M059J (cell line): ENCODE results near the gene IFI27L1. TPM values are rescaled to one million over a fixed set of nuclear protein-coding genes. Genes with fewer than 3 reads are reported as not detected.

Experiments
- DNase-seq: peaks from one replicate; pipeline ENCODE4 v3.0.0-alpha.2; 2012; ENCODE audit warnings: low read depth
- total RNA-seq: library from RNA; depleted of rRNA; stranded (reverse); fragments of >200 nt; shearing (Covaris generic); gene quantifications from 2 replicates; pipeline ENCODE4 v1.2.3, GENCODE V29; 2014

Gene IFI27L1
- total RNA-seq, 1 experiment from 2014 or later: 18.7 TPM

DNA sequence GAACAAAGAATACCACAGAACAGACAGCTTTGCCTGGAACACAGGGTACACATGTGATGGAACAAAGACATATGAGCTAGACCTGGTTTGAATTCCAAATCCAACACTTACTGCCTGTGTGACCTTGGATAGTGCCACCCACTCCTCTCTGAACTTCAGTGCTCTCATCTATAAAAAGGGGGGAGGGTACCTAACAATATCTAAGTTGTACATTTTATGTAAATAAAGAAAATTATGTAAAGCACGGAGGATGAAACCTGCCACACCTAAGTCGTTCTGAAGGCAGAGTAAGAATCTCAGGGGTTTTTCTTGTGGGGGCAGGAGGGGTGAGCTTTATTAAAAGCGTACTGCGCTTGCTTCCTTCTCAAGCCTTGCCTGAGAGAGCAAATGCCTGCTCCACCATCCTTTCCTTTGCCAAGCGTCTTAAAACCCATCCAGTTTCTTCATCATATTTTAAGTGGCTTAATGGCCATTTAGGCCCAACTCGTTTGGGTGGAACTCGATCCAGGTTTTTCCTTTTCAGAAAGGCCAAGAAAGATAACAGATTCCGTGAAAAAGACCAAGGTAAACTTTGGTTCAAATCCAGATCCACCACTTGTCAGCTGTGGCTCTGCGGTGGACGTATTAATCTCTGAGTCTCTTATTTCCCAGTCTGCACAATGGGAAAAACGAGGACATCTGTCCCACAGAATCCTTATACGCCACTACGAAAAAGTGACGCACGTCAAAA is 1.1 kb upstream of the IFI27L1 start:
- peak; percentile 46 for DNase-seq

- no peak for DNase-seq
These were observed 293 bp downstream of the IFI27L1 start for GRCh38 chr14:94081386-94081820.

GRCh38 chr14:94087891-94088290 is 6.8 kb downstream of the IFI27L1 start:
- no peak for DNase-seq

DNA sequence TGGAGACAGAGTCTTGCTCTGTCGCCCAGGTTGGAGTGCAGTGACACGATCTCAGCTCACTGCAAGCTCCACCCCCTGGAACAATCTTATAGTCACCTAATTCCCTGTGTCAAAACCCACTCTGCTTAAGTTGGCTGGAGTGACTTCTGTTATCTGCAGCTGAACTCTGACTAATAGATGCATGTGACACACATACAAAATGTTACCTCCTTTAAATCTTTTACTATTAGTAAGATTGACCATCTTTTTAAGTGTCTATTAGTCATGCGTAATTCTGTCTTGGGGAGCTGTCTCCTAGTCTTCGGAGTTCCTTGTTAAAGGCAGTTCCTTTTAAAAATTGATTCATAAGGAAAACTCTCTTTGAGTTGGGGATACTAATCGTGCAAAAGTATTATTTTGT is 7.4 kb downstream of the IFI27L1 start:
- DNase-seq: peak; percentile 61

- DNase-seq: peak; percentile 46
These were observed 8.4 kb downstream of the IFI27L1 start for GRCh38 chr14:94089479-94089878.

GRCh38 chr14:94093418-94093817 is 12.3 kb downstream of the IFI27L1 start:
- no peak for DNase-seq

GRCh38 chr14:94097091-94097490 is 16.0 kb downstream of the IFI27L1 start:
- no peak for DNase-seq

DNA sequence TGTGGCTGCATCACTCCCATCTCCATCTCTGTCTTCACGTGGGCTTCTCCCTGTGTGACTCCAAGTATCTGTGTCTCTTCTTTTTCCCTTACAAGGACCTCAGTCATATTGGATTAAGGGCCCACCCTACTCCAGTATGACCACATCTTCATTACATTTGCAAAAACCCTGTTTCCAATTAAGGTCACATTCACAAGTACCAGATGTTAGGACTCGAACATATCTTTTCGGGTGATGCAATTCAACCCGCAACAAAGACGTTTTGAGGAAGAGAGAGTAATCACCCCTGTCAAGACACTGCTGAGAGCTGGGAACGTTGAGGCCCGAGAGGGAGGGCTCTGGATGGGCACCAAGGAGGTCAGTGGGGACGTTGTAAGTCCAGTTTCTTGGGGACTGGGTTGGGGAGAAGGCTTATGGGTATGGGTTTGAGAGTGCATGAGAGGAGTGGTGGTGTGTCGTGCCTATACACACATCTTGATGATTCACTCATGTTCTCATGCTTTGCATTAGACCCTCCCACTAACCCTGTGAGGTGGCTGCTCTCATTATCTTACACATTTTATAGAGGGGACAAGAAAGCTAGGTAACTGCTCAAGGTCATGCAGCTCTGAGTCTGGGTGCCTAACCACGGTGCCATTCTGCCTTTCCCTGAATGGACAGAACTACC is 17.3 kb downstream of the IFI27L1 start:
- no peak for DNase-seq

DNA sequence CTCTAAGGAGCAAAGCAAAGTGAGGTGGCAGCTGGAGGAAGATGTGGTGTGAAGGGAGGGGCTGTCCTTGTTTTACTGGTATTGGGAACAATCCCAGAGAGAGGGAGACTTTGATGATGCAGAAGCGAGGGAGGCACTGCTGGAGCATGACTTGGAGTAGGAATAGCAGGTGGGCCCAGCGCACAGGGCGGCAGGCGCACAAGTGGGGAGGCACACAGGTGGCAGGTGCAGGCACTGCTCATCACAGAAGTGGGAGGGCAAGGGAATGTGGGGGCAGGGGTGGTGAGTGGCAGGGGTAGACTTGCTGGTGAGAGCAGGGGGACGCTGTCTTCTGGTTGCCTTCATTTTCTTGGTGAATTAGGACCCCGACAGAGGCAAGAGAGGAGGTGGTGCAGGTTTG is 17.9 kb downstream of the IFI27L1 start:
- DNase-seq: no peak

DNA sequence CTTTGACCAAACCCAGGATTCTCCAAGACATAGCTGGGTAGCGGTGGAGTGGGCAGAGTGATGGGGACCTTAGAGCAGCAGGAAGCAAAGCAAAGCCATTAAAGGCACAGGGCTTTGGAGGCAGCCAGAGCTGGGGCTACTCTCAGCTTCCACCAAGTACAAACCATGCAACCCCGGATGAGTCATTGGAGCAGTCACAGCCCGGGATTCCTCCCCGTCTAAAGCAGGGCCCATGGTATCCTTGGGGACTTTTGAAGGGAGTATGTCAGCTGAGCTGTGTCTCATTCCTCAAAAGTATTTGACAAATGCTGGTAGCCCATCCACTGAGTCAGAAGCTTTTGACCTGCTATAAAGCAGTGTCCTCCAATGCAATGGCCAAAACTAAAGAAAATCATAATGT is 19.7 kb downstream of the IFI27L1 start:
- DNase-seq: peak; percentile 80

- DNase-seq: no peak
These were observed 20.6 kb downstream of the IFI27L1 start for GRCh38 chr14:94101748-94102147.

GRCh38 chr14:94102768-94103482 is 21.8 kb downstream of the IFI27L1 start:
- DNase-seq: no peak

DNA sequence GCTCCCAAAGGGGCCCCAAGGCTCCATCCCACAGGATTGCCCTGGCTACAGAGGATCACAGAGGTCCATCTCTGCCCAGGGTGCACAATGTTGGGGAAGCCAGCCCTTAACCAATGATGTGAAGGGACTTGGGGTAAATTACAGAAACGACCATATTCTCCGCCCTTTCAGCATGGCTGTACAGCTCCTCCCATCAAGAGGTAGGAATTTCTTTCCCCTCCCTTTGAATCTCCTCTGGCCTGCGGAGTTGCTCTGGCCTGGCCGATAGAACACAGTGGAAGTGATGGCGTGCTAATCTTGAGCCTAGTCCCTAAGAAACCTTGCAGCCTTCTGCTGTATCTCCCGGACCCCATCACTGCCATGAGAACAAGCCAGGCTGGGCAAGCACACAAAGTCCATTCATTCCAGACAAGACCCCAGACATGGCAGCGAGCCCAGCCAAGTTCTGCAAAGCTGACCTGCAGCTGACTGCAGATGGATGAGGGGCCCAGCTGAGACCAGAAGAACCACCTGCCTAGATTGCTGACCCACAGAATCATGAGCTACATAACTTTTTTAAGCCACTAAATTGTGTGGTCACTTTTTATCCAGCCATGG is 22.5 kb downstream of the IFI27L1 start:
- DNase-seq: no peak

DNA sequence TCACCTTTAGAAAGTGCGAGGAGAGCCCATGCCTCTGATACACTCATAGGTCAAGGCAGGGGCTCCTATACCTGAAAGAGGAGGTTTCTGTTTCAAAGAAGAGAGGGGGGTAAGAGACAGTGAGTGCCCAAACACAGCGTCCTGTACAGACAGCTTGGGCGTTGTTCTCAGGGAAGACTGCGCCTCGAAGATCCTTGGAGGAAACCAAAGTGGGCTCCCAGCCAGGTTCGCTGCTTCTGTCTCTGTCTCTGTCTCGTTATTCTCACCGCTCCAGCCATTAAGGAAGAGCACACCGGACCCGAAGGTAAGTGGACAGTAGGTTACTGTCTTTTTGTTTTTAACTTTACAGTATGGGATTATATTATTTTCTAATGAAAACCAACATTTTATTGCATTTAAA is 23.6 kb downstream of the IFI27L1 start:
- no peak for DNase-seq

GRCh38 chr14:94109915-94110250 is 28.8 kb downstream of the IFI27L1 start:
- no peak for DNase-seq

DNA sequence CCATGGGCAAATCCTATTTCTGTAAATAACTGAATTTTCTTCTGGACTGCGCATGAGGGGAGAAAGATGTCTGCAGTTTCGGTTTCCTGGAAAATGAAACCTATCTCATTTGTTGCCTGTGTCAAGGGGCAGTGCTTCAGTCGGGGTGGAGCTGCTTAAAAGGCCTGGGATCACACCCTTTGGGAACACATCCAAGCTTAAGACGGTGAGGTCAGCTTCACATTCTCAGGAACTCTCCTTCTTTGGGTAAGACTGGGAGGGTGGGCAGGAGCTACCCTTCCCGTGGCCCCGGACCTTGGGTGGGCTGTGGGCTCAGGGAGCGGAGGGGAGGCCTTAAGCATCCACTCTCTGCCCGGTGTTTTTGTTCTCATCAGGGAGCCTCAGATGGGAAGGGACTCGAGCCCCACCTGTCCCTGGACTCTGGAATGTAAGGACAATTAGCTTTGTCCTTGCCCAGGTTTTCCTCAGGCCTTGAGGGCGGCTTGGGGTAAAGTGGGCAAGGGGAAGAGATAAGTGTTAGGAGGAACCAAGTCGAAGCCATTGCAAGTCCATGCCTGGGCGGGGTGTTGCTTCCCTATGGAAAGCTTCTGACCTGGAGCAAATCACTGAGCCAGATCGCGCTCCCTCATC is 29.6 kb downstream of the IFI27L1 start, which contains the start of gene IFI27:
IFI27 (plus strand) TSS at position 185 of the 630 bp plus-strand sequence.
- DNase-seq: peak; percentile 83

- no peak for DNase-seq
These were observed 30.4 kb downstream of the IFI27L1 start for GRCh38 chr14:94111276-94112095.

GRCh38 chr14:94112513-94113063 is 31.5 kb downstream of the IFI27L1 start:
- DNase-seq: no peak

- no peak for DNase-seq
These were observed 32.0 kb downstream of the IFI27L1 start for GRCh38 chr14:94113073-94113472.

GRCh38 chr14:94113490-94113889 is 32.4 kb downstream of the IFI27L1 start:
- peak; percentile 75 for DNase-seq
